BLaER1 (cell line): ENCODE results near the gene OCA2.
"Not testable (repeated sequence)": the region's sequence is repeated elsewhere in the genome, so short reads cannot be mapped to it uniquely, and the experiment has no call there.

Source experiments
- H3K27ac ChIP-seq: shearing (Covaris generic); formaldehyde crosslinking; 2 replicates; pipeline ENCODE4 v1.8.1; 2022
- H3K27me3 ChIP-seq: shearing (Covaris generic); formaldehyde crosslinking; 2 replicates; pipeline ENCODE4 v1.8.1; 2022
- H3K36me3 ChIP-seq: shearing (Covaris generic); formaldehyde crosslinking; 2 replicates; pipeline ENCODE4 v1.8.1; 2022
- H3K4me1 ChIP-seq: shearing (Covaris generic); formaldehyde crosslinking; 2 replicates; pipeline ENCODE4 v1.8.1; 2022
- H3K4me2 ChIP-seq: shearing (Covaris generic); formaldehyde crosslinking; 2 replicates; pipeline ENCODE4 v1.8.1; 2022
- H3K4me3 ChIP-seq: shearing (Covaris generic); formaldehyde crosslinking; 2 replicates; pipeline ENCODE4 v1.8.1; 2022
- H3K9ac ChIP-seq: shearing (Covaris generic); formaldehyde crosslinking; 2 replicates; pipeline ENCODE4 v1.8.1; 2022
- H3K9me3 ChIP-seq: shearing (Covaris generic); formaldehyde crosslinking; 2 replicates; pipeline ENCODE4 v1.8.1; 2022
- H4K20me1 ChIP-seq: shearing (Covaris generic); formaldehyde crosslinking; 2 replicates; pipeline ENCODE4 v1.8.1; 2022
- Cebpa-rat ChIP-seq: shearing (Covaris generic); IDR thresholded peaks from 2 replicates; pipeline ENCODE4 v1.8.1; 2022

Gene OCA2

DNA sequence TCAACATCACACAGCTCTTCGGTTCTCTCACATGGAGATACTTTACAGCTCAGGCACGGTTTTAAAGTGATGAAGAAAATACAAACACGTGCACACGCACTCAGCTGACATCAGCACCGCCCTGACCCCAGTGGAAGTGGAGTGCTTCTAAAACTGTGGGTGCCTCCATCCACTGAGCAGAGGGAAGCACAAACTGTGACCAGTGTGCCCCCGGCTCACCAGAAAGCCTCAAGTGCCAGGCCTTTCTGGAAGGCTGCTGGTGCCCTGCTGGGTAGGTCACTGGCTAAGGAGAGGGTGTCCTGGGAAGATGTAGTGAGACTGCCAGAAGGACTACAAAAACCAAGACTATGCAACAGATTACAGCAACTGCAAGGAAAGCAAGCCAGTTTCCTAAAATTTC lies 78.5 kb downstream of the OCA2 start:
- H3K4me2 ChIP-seq, result no peak overlapping the region
- no peak overlapping the region for H3K9ac ChIP-seq
- H3K4me3 ChIP-seq, result no peak overlapping the region
- H4K20me1 ChIP-seq, result no peaks in the 10 kb centered on the region
- peaks cover 53% of the 10 kb centered on the region for H3K4me1 ChIP-seq
- H3K36me3 ChIP-seq, result no peaks in the 10 kb centered on the region
- peak overlapping the region; percentile 35; the same call in 1 of the 2 replicates for H3K27ac ChIP-seq
- H3K9me3 ChIP-seq, result no peaks in the 10 kb centered on the region
- no peaks in the 10 kb centered on the region for H3K27me3 ChIP-seq
- no peak for TF ChIP-seq Cebpa-rat

DNA sequence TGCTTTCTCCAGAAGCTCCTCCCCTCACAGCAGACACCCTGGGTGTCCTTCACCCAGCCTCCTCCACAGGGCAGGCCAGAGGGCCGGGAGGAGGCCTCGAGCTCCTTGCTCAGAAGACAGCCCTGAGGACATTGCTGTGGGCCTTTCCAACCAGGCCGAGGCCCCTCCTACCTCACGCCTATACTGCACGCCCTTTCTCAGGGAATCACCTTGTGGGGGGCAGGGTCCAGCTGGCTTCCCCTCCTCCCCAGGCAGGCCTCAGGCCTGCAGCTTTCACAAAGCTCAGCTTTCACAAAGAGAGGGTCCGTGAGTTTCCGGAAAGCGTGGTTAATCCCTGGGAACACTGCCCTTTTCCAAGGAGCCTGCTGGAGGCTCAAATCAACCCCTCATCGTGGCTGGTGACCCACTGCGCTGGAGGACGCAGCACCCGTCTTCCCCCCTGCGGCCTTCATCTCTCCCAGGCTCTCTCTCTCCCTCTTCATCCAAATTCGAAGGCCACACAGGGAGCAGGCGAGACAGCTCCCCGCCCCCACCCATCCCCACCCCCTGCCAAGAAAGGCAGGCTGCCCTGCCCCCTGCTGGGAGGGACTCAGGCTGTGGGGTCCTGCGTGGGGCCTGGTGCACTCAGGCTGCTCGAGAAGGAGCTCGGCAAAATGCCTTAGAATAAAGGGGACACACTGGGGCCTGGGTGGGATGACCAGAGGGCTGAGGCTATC lies 79.4 kb downstream of the OCA2 start:
- H3K9ac ChIP-seq, result no peak overlapping the region
- peaks cover 53% of the 10 kb centered on the region for H3K4me1 ChIP-seq
- H3K36me3 ChIP-seq, result no peaks in the 10 kb centered on the region
- no peak overlapping the region for H3K4me3 ChIP-seq
- TF ChIP-seq Cebpa-rat, result no peak
- no peaks in the 10 kb centered on the region for H3K27me3 ChIP-seq
- no peaks in the 10 kb centered on the region for H3K9me3 ChIP-seq
- H3K27ac ChIP-seq, result no peak overlapping the region
- H3K4me2 ChIP-seq, result no peak overlapping the region
- H4K20me1 ChIP-seq, result no peaks in the 10 kb centered on the region

DNA sequence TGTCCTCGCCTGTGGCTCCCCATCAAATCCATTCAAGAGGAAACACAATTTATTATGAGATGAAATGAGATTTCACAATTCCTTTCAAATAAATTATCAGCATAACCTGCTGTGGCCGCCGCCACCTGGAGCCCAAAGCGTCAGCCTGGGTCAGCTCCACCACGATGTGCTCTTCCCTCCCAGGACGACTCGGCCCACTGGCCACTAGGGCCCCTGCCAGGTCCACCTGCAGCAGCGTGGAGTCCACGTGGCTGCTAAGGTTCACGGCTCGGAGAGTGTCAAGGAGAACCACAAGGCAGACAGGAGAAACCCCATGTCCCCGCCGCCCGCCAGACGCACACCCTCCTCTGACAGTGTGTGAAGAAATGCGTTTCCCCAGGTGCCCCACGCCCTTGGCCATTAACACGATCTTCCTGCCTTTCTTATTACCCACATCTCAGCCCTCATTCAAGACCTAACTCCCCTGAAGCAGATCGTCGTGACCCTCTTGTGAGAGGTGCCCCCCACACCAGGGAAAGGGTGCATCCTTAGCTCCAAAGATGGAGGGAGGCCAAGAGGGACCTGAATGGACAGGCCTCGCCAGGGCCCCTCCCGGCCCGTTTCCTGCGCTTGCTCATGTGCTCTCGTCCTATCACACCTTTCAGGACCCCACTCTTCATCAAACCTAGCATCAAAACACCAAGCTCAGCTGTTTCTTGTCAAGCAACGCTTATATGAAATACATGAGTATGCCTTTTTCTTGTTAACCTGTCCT lies 80.6 kb downstream of the OCA2 start:
- no peak overlapping the region for H3K27ac ChIP-seq
- peak overlapping the region; percentile 81; the same call in 1 of the 2 replicates for H3K4me2 ChIP-seq
- no peaks in the 10 kb centered on the region for H3K27me3 ChIP-seq
- no peaks in the 10 kb centered on the region for H3K9me3 ChIP-seq
- H3K4me3 ChIP-seq, result no peak overlapping the region
- TF ChIP-seq Cebpa-rat, result no peak
- no peaks in the 10 kb centered on the region for H4K20me1 ChIP-seq
- H3K4me1 ChIP-seq, result peaks cover 43% of the 10 kb centered on the region
- no peak overlapping the region for H3K9ac ChIP-seq
- H3K36me3 ChIP-seq, result no peaks in the 10 kb centered on the region

DNA sequence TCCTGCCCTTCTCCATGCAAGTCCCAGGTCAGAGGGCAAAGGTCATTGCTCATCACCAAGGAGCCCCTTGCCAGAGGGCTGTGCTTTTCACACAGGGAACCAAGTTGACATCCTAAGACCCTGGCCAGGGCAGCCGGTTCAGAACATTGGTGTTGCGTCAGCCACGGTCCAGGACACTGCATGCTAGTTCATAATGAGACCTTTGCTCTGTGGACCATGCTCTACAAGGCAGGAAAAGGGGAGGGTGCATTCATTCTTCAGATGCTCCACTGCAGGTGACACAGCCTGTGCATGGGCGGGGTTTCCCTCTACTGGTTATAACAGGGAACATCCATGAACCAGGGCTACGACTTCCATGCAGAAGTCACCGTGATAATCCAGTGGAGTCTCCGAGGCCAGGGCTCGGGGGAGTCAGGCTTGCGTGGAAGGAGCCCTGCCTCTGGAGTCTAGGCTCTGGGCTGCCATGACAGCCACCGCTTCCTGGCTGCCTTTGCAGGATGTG lies 81.6 kb downstream of the OCA2 start:
- no peaks in the 10 kb centered on the region for H4K20me1 ChIP-seq
- H3K4me3 ChIP-seq, result no peak overlapping the region
- no peak overlapping the region for H3K9ac ChIP-seq
- H3K27ac ChIP-seq, result no peak overlapping the region
- TF ChIP-seq Cebpa-rat, result no peak
- peaks cover 34% of the 10 kb centered on the region for H3K4me1 ChIP-seq
- peak overlapping the region; percentile 81 for H3K4me2 ChIP-seq
- no peaks in the 10 kb centered on the region for H3K27me3 ChIP-seq
- no peaks in the 10 kb centered on the region for H3K36me3 ChIP-seq
- H3K9me3 ChIP-seq, result no peaks in the 10 kb centered on the region

GRCh38 chr15:28015855-28016254 lies 83.3 kb downstream of the OCA2 start:
- Histone ChIP-seq H3K36me3 (no peaks in the 10 kb centered on the region), H3K4me2 (no peak overlapping the region), H3K27ac (no peak overlapping the region), H3K9me3 (no peaks in the 10 kb centered on the region), H3K4me3 (no peak overlapping the region), H3K27me3 (no peaks in the 10 kb centered on the region), H3K4me1 (peaks cover 19% of the 10 kb centered on the region), H4K20me1 (no peaks in the 10 kb centered on the region), H3K9ac (no peak overlapping the region)
- TF ChIP-seq Cebpa-rat, result no peak

DNA sequence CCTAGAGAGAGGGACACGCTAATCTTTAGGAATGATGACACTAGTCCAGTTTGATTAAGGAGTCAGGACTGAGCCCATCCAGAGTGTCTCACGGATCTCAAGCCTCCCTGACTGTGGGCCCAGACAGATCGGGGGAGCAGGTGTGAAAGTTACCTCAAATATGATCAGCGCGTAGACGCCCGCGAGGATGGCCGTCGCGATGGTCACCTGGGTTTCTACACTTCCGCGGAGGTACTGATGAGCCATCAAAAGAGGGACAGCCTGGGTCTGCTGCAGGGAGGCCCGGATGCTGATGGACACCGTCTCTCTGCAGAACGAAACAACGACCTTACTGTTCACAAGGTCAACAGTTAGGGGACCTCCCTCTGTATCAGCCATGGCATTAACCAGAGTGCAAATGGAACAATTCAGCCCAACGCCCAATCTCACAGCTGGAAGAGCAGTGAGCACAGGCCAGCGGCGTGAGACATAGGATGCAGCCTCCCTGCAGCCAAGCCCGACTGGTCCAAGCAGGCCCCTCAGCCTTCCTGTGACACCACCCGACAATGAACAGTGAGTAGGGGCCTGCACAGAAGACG lies 84.4 kb downstream of the OCA2 start:
- Histone ChIP-seq H3K4me3 (no peak overlapping the region), H3K9me3 (no peaks in the 10 kb centered on the region), H3K27me3 (no peaks in the 10 kb centered on the region), H3K4me1 (peaks cover 19% of the 10 kb centered on the region), H3K4me2 (no peak overlapping the region), H3K27ac (no peak overlapping the region), H4K20me1 (no peaks in the 10 kb centered on the region), H3K36me3 (no peaks in the 10 kb centered on the region), H3K9ac (no peak overlapping the region)
- TF ChIP-seq Cebpa-rat, result no peak

DNA sequence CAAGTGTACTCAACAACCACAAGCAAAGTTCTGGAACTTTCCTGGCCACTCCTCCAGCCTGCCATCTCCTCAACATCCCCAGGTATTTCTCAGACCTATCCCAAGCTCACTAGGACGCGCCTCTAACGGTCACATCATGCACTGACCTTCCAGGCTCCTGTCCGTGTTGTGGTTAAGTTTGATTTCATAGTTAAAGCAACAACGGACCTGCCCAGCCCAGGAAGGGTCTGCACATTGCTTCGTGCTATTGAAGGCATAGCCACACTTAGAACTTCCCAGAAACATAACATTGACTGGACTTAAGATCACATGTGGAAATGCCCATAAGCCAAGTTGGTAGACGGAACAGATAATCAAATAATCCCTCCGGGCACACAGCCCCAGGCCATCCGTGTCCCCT lies 85.1 kb downstream of the OCA2 start:
- Histone ChIP-seq H3K36me3 (no peaks in the 10 kb centered on the region), H3K4me1 (peaks cover 19% of the 10 kb centered on the region), H4K20me1 (no peaks in the 10 kb centered on the region), H3K9ac (no peak overlapping the region), H3K9me3 (peaks cover 3% of the 10 kb centered on the region; the same call in 1 of the 2 replicates), H3K4me2 (no peak overlapping the region), H3K27me3 (no peaks in the 10 kb centered on the region), H3K27ac (no peak overlapping the region), H3K4me3 (no peak overlapping the region)
- TF ChIP-seq Cebpa-rat, result no peak

GRCh38 chr15:28013480-28013879 lies 85.6 kb downstream of the OCA2 start:
- TF ChIP-seq Cebpa-rat, result no peak

DNA sequence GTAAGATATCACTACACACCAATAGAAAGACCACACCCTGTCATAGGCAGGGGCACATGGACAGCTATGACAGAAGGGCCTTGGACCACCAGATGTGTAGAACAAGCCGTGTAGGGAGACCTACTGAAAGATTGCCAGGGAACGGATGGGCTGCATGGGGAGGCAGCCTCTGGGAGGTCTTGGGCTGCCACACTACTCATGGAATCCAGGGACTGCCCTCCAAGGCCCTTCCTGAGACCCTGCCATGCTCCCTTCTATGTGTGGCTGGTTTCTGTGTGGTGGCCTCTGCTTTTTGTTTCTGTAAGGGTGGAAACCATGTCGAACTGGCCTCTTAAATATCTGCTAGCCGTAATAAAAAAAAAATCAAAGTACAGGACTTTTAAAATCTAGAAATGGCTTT lies 86.9 kb downstream of the OCA2 start:
- H3K4me3 ChIP-seq, result no peak overlapping the region
- no peaks in the 10 kb centered on the region for H3K36me3 ChIP-seq
- H3K4me1 ChIP-seq, result peaks cover 7% of the 10 kb centered on the region
- H3K9me3 ChIP-seq, result peaks cover 9% of the 10 kb centered on the region; the same call in 1 of the 2 replicates
- no peak overlapping the region for H3K9ac ChIP-seq
- no peaks in the 10 kb centered on the region for H4K20me1 ChIP-seq
- no peak for TF ChIP-seq Cebpa-rat
- H3K27ac ChIP-seq, result no peak overlapping the region
- H3K27me3 ChIP-seq, result no peaks in the 10 kb centered on the region
- H3K4me2 ChIP-seq, result no peak overlapping the region

More at GRCh38 chr15:28013480-28013879, 85.6 kb downstream of the OCA2 start:
- Histone ChIP-seq H3K27me3 (no peaks in the 10 kb centered on the region), H3K4me3 (no peak overlapping the region), H3K4me2 (no peak overlapping the region), H3K36me3 (no peaks in the 10 kb centered on the region), H3K4me1 (peaks cover 19% of the 10 kb centered on the region), H3K9ac (no peak overlapping the region), H4K20me1 (no peaks in the 10 kb centered on the region), H3K27ac (no peak overlapping the region), H3K9me3 (peaks cover 8% of the 10 kb centered on the region; the same call in 1 of the 2 replicates)

- H3K27ac ChIP-seq, H3K36me3 ChIP-seq, H3K4me1 ChIP-seq, H3K27me3 ChIP-seq, H3K9ac ChIP-seq, H4K20me1 ChIP-seq, H3K4me2 ChIP-seq, H3K4me3 ChIP-seq: not testable (repeated sequence)
- peaks cover 20% of the 10 kb centered on the region for H3K9me3 ChIP-seq
Measured at GRCh38 chr15:28008175-28008574, 90.9 kb downstream of the OCA2 start.
